Measurements from ENCODE around the gene GATD1. TPM values are rescaled to one million over a fixed set of nuclear protein-coding genes. Genes with fewer than 3 reads are reported as not detected.

GATD1 gene, protein sequence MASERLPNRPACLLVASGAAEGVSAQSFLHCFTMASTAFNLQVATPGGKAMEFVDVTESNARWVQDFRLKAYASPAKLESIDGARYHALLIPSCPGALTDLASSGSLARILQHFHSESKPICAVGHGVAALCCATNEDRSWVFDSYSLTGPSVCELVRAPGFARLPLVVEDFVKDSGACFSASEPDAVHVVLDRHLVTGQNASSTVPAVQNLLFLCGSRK
- total RNA-seq: 16.4 and 17.9 TPM in 2 replicates

GRCh38 chr11:777288-778255, at the start of gene GATD1:
Gene GATD1 (minus strand): TSS chr11:777487. CDS start chr11:777462, 25 bp downstream.

GRCh38 chr11:818396-819128, 41.3 kb upstream of the GATD1 start, which contains the start of gene PNPLA2:
Gene PNPLA2 (plus strand): TSS chr11:818914. CDS start chr11:819719, 805 bp downstream.

GRCh38 chr11:809287-810039, 32.2 kb upstream of the GATD1 start, which contains the start of gene RPLP2:
Gene RPLP2 (plus strand): TSS chr11:809967. CDS start chr11:810235, 268 bp downstream.

DNA sequence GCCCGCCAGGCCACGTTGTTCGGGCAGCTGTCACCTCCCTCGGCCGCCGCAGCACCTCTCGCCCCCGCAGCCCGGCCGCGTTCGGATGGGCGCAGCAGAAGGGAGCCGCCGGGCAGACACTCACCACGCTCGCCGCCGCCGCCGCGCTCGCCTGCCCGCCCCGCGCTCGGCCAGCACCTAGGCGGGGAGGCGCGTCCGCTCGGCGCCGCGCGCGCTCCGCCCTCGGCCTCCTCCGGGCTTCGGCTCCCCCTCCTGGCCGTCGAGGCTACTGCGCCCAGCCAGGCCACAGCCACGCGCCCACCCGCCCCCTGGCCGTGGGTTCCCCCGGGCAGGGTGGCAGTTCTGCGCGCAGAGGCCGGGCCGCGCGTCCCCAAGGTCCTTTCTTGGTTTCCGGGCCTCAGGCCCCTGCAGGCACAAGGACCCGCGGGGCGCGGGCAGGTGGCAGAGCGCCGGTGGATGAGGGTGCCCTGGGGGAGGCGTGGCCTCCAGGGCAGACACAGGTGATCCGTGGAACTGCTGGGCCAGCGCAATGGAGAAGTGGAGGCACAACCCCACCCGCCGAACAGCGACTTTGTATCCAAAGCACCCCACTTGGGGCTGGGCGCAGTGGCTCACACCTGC, 20.9 kb upstream of the GATD1 start, which contains the start of gene SLC25A22:
SLC25A22 (minus strand) TSS at position 189 of the 621 bp plus-strand sequence. CDS start 3,275 bp downstream, outside the sequence.

GRCh38 chr11:789943-790342, 12.7 kb upstream of the GATD1 start, which contains the start of gene CEND1:
Gene CEND1 (minus strand): TSS chr11:790090. CDS start chr11:788576, 1,514 bp downstream.

GRCh38 chr11:747158-748006, 29.9 kb downstream of the GATD1 start, which contains the start of gene TALDO1:
Gene TALDO1 (plus strand): TSS chr11:747464. CDS start chr11:747482, 18 bp downstream.

Other genes with a start within 250 kb of the GATD1 start
- 66.3 and 70.2 TPM in 2 replicates for gene HRAS, start 241.9 kb downstream of the GATD1 start, total RNA-seq
- gene LRRC56, start 240.0 kb downstream of the GATD1 start, total RNA-seq: 0.55 and 0.85 TPM in 2 replicates
- 0.28 TPM in 2 replicates for gene LMNTD2, start 216.7 kb downstream of the GATD1 start, total RNA-seq
- gene RASSF7, start 216.5 kb downstream of the GATD1 start, total RNA-seq: 2.5 and 2.7 TPM in 2 replicates
- 17.6 and 24.8 TPM in 2 replicates for gene PHRF1, start 201.0 kb downstream of the GATD1 start, total RNA-seq
- gene IRF7, start 161.5 kb downstream of the GATD1 start, total RNA-seq: 5.7 and 6.0 TPM in 2 replicates
- gene CDHR5, start 152.5 kb downstream of the GATD1 start, total RNA-seq: not detected in 2 replicates
- gene SCT, start 150.3 kb downstream of the GATD1 start, total RNA-seq: not detected in 2 replicates
- gene DRD4, start 140.2 kb downstream of the GATD1 start, total RNA-seq: 0.18 TPM in 1 of 2 replicates, not detected in the other
- gene DEAF1, start 82.3 kb downstream of the GATD1 start, total RNA-seq: 21.2 and 31.3 TPM in 2 replicates
- gene TMEM80, start 81.7 kb downstream of the GATD1 start, total RNA-seq: 11.9 and 12.1 TPM in 2 replicates
- gene EPS8L2, start 71.3 kb downstream of the GATD1 start, total RNA-seq: 33.9 and 35.4 TPM in 2 replicates
- gene TALDO1, start 30.0 kb downstream of the GATD1 start, total RNA-seq: 228 and 306 TPM in 2 replicates
- gene CEND1, start 12.6 kb upstream of the GATD1 start, total RNA-seq: 0.28 and 0.85 TPM in 2 replicates
- 6.5 and 12.3 TPM in 2 replicates for gene SLC25A22, start 20.8 kb upstream of the GATD1 start, total RNA-seq
- 4.4 and 9.2 TPM in 2 replicates for gene PIDD1, start 27.7 kb upstream of the GATD1 start, total RNA-seq
- 394 and 414 TPM in 2 replicates for gene RPLP2, start 32.5 kb upstream of the GATD1 start, total RNA-seq
- 17.2 and 21.4 TPM in 2 replicates for gene PNPLA2, start 41.4 kb upstream of the GATD1 start, total RNA-seq
- 0.14 and 0.65 TPM in 2 replicates for gene CRACR2B, start 50.4 kb upstream of the GATD1 start, total RNA-seq
- 455 and 613 TPM in 2 replicates for gene CD151, start 55.5 kb upstream of the GATD1 start, total RNA-seq
- 239 and 265 TPM in 2 replicates for gene POLR2L, start 65.0 kb upstream of the GATD1 start, total RNA-seq
- gene TSPAN4, start 65.4 kb upstream of the GATD1 start, total RNA-seq: 134 and 155 TPM in 2 replicates
- 40.4 and 56.2 TPM in 2 replicates for gene CHID1, start 133.3 kb upstream of the GATD1 start, total RNA-seq
- gene AP2A2, start 148.4 kb upstream of the GATD1 start, total RNA-seq: 16.9 and 20.8 TPM in 2 replicates